ENCODE results near the gene EFNB2.

Gene EFNB2

DNA sequence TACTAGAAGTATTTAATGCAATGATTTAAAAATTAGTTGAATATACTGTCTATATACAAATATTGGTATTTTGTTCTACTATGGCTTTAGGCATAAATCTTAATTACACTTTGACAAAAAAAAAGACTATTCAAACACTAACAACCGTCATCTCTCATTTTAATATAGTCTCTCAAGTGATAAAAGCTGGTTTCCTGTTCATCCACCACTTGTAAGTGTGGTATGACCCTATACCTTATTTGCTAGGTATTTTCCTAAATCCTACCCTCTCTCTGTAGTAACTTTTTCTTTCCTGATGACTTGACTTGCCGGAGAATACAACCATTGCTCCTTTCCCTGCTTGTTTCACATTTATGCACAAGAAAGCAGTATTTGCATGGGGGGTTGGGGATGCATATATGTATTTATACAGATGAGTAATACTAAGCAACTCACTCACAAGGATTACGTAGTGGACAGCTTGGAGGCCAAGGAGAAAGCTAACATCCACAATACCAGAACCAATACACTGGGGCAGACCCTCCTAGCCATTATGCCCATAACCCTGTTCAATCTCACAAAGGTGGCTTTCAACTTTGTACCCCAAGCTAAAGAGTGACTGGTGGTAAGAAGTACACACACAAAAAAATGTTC lies 12.7 kb upstream of the EFNB2 start:
- H3K4me3 ChIP-seq (ENCODE audit: low read depth, low read length): no peak overlapping the region
- TF ChIP-seq, protein P1, sequence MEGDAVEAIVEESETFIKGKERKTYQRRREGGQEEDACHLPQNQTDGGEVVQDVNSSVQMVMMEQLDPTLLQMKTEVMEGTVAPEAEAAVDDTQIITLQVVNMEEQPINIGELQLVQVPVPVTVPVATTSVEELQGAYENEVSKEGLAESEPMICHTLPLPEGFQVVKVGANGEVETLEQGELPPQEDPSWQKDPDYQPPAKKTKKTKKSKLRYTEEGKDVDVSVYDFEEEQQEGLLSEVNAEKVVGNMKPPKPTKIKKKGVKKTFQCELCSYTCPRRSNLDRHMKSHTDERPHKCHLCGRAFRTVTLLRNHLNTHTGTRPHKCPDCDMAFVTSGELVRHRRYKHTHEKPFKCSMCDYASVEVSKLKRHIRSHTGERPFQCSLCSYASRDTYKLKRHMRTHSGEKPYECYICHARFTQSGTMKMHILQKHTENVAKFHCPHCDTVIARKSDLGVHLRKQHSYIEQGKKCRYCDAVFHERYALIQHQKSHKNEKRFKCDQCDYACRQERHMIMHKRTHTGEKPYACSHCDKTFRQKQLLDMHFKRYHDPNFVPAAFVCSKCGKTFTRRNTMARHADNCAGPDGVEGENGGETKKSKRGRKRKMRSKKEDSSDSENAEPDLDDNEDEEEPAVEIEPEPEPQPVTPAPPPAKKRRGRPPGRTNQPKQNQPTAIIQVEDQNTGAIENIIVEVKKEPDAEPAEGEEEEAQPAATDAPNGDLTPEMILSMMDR (IDR thresholded peaks at IDR 0.05; ENCODE audit: low read depth, low read length): no peak

DNA sequence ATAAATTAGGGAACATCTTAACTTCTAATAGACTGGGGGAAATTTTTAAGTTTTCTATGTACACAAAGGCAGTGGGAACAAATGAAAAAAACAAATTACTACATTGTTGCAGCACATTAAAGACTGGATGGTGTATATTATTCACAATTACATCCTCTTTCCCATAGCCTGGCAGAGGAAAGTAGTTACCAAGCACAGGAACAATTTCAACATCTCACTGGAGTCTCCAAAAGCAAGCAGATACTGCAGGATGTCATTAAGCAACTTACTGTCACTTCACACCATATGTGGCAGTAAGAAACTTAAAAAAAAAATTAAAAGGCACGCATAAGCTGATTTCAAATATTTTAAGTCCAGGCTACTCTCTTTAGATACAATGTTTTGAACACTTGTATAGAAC lies 6.4 kb upstream of the EFNB2 start:
- no peak overlapping the region for H3K4me3 ChIP-seq (ENCODE audit: low read depth, low read length)
- TF ChIP-seq, protein P1 (IDR thresholded peaks at IDR 0.05; ENCODE audit: low read depth, low read length): no peak

DNA sequence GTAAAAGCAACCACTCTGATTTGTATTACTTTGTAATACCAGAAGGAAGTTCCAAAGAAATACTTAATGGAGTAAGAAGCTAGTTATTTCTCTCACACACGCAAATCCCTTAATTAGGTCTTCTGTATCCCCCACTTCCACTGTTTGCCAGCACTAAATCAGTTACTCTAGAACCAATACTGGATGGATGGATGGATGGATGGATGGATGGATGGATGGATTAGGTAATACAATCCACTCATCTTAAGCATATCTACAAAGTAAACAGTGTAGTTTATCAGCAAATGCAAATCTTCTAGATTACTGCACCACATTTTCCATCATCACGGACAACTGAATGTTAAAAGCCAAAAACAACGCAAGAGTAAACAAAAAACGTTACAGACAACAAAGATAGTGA lies 5.2 kb upstream of the EFNB2 start:
- no peak overlapping the region for H3K4me3 ChIP-seq (ENCODE audit: low read depth, low read length)
- TF ChIP-seq, protein P1 (IDR thresholded peaks at IDR 0.05; ENCODE audit: low read depth, low read length): no peak

DNA sequence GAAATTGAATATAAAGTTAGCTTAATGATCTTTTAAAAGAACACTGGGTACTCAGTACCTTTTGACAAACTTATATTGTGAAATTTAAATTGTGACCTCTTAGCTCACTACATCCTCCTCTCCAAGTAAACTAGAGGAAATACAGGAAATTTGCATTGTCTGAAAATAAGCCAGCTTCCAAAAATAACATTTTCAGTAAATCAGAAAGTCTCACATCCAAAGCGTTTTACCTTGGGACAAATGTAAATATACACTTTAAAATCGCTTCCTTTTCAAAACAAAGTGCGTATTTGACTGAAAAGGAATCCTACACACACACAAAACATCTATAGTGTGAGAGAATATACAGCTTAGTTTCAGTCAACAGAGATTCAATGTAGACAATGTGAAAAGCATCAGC lies 2.1 kb upstream of the EFNB2 start:
- TF ChIP-seq, protein P1 (IDR thresholded peaks at IDR 0.05; ENCODE audit: low read depth, low read length): no peak
- H3K4me3 ChIP-seq (ENCODE audit: low read depth, low read length): no peak overlapping the region

DNA sequence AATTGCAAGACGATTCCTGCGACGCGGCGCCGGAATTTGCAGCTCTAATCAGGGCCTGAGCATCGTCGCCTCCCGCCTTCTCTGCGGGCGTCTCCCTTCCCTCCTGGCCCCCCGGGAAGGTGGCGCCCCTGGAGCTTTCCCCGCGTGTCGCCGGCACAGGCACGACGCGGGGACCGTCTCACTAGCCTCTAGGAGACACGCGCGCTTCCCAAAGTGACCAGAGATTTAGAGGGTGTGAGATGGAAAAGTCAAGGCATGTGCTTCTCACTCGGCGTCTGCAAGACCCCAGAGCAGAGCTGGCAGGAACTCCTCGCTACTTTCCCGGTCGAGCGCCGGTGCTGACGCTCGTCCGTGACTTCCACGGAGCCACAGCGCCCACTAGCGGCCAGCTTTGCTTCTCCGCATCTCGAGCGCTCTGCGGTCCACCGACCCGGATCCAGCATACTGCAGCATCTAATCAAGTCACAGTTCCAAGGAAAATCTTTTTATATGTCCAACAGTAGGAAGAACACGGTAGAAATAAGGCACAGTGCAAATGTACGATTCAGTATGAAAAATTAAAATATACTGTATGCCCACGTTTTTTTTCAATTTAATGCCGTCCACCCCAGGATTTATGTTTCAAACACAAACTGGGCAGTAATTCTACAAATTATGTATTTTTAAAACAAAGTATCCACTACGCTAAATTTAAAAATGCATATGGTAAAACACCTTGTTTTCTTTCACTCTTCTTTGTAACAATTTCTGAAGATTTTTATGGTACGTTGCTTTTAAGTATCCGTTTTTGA lies 977 bp upstream of the EFNB2 start:
- TF ChIP-seq, protein P1 (IDR thresholded peaks at IDR 0.05; ENCODE audit: low read depth, low read length): peak; percentile 94
- H3K4me3 ChIP-seq (ENCODE audit: low read depth, low read length): peak overlapping the region; percentile 76

DNA sequence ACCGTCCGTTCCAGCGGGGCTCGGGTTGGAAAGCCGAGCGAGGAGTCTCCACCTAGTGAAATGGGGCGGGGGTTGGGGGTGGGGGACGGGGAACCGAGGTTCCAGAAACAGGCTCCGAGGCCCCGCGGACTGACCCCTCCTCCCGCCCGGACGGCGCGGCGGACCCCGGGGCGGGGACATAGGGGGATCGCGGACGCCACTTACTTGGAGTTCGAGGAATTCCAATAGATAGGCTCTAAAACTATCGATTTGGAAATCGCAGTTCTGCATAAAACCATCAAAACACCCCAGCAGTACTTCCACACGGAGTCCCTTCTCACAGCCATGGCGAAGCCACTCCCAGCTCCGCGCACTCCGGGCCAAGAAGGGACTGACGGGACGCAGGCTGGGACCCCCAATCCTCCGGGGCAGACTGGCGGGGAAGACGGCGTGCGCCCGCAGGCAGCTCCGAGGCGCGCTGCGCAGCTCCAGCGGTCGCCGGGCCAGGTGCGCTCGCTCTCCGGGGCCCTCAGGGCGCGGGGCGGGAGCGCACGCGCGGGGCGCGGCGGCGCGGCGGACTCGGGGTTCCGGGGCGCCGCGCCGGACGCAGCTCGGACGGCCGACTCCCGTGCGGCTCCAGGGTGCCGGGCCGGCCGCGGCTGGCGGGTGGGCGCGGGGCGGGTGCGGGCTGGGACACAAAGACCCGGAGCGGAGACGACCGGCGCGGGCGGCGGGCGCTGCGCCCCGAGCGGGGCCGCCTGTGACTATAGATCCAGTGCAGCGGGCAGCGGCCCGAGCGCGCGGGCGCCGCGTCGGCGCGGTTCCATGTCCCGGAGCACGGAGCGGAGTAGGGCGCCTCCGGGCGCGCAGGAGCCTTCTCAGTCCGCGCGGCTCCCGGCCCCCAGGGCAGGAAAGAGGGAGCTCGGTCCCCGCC lies 567 bp downstream of the EFNB2 start:
- TF ChIP-seq, protein P1 (IDR thresholded peaks at IDR 0.05; ENCODE audit: low read depth, low read length): no peak

More for the DNA sequence above, 567 bp downstream of the EFNB2 start:
- peak overlapping the region; percentile 84 for H3K4me3 ChIP-seq (ENCODE audit: low read depth, low read length)
